Measurements from ENCODE around the gene NCF2.
"Not testable (repeated sequence)": the region's sequence is repeated elsewhere in the genome, so short reads cannot be mapped to it uniquely, and the experiment has no call there.

The NCF2 gene, protein sequence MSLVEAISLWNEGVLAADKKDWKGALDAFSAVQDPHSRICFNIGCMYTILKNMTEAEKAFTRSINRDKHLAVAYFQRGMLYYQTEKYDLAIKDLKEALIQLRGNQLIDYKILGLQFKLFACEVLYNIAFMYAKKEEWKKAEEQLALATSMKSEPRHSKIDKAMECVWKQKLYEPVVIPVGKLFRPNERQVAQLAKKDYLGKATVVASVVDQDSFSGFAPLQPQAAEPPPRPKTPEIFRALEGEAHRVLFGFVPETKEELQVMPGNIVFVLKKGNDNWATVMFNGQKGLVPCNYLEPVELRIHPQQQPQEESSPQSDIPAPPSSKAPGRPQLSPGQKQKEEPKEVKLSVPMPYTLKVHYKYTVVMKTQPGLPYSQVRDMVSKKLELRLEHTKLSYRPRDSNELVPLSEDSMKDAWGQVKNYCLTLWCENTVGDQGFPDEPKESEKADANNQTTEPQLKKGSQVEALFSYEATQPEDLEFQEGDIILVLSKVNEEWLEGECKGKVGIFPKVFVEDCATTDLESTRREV

GRCh38 chr1:183590244-183591191 lies at the start of gene NCF2:
TSS of gene NCF2 (minus strand) at chr1:183590459. CDS start at chr1:183590329, 130 bp downstream.
- peak; percentile 18 for DNase-seq

DNA sequence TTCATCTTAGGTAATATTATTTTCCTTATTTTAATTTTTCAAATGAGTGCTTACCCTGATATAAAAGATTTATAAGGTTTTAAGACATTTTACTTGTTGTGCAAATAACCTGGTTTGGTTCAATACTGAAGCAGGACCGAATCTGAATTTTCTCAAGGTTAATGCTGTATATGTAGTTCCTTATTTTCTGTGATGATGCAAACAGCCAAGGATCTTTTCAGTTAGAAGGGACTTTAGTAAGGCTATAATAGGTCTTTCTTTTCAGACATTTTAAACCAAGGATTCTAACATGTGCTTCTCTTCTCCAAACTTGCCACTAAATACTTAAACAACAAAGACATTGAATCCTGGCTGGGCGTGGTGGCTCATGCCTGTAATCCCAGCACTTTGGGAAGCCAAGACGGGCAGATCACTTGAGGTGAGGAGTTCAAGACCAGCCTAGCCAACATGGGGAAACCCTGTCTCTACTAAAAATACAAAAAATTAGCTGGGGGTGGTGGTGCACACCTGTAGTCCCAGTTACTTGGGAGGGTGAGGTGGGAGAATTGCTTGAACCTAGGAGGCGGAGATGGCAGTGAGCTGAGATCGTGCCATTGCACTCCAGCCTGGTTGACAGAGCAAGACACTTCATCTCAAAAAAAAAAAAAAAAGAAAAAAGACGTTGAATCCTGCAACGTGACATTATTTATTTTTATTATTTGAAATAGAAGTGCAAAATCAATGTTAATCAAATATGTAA lies 48.6 kb upstream of the NCF2 start:
- DNase-seq: no peak

GRCh38 chr1:183636783-183637182 lies 46.5 kb upstream of the NCF2 start:
- DNase-seq: no peak

GRCh38 chr1:183636334-183636682 lies 46.0 kb upstream of the NCF2 start:
- no peak for DNase-seq

DNA sequence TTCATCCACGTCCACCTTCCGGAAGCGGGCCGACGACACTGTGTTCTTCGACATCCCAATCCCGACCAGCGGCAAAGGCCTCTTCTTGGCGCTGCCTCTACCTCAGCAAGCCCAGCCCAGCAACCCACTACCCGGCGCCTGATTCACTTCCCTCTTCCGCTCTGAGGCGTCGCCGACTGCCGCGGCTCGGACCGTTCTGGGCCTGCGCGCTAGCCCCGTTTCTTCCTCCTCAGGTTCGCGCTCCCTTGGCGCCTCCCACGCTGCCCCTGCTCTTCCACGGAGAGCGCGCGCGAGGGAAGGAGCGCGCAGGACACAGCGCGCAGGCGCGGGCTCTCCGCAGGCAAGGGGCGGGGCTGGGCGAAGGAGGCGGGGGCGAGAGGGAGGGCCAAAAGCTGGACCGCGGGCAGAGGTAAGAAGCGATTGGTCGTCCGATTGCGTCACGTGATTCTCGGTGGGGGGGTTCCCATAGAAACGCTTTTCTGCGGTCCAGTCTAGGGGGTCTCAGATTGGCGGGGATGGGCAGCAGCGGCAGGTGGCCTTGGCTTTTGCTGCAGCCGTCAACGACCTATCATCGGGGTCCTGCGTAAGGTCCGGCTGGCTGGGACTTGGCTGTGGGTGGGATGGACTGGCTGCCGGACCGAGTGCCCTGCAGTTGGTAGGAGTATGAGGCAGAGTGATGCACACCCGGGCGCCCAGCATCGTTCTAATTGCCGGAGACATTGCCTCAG lies 45.5 kb upstream of the NCF2 start, which contains the start of gene ARPC5:
Gene ARPC5, minus strand, starts transcription at position 178 of the 728 bp plus-strand sequence. Its CDS starts 124 bp downstream, at position 54.
- DNase-seq: peak; percentile 96

GRCh38 chr1:183635099-183635605 lies 44.9 kb upstream of the NCF2 start:
- DNase-seq: peak; percentile 27

- DNase-seq: no peak
Observed at GRCh38 chr1:183634429-183635065, 44.3 kb upstream of the NCF2 start.

GRCh38 chr1:183633676-183634343 lies 43.6 kb upstream of the NCF2 start:
- peak; percentile 33 for DNase-seq

- no peak for DNase-seq
Observed at GRCh38 chr1:183632964-183633363, 42.7 kb upstream of the NCF2 start.

DNA sequence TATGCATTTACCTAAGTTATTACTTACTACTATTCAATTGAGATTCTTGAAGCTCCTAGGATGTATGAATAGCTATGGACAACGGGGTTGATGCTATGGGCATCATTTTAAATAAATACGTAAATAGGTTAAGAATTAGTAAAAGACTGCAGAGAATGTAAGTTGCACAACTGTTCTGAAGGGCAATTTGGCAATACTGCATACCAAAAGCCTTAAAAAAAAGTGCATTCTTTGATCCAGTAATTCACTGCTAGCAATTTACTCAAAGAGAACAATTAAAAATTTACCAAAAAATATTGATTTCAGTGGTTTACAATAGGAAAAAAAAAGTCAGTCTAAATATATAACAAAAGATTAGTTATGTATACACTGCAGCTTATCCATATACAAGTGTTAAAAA lies 41.9 kb upstream of the NCF2 start:
- DNase-seq: no peak

- no peak for DNase-seq
Observed at GRCh38 chr1:183630748-183631147, 40.5 kb upstream of the NCF2 start.

DNA sequence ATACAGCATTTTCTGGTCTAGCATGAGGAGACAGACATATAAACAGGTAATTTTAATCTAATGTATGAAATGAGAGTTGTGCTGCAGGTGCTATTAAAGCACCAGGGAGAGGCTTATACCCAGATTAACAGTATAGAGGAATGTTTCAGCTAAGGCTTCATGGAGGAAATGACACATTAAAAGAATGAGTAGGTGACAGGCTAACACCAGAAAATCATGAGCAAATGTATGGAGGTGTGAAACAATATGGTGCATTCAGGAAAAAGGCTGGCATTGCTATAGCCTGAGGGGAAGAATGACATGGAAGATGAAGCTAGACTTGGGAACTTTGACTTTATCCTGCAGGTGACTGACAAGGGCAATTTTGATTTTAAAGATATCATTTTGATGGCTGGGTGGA lies 38.3 kb upstream of the NCF2 start:
- no peak for DNase-seq

DNA sequence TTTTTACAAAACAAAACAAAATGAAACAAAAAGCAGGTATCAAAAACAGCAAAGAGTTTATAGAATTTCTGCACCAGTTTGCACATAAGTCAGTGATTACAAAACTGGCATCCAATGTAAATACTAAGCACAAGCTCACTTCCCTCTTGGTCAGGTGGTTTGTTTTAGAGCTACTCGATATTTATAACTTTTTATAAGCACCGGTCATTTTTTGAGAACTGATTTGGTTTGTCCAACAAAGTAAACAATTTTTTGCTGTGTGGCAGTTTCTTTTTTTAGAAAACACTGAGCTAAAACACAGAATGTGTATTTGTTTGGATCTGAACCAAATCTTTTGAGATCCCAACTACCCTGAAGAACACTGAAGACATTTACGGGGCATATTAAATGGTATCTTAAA lies 36.0 kb upstream of the NCF2 start:
- DNase-seq: not testable (repeated sequence)

DNA sequence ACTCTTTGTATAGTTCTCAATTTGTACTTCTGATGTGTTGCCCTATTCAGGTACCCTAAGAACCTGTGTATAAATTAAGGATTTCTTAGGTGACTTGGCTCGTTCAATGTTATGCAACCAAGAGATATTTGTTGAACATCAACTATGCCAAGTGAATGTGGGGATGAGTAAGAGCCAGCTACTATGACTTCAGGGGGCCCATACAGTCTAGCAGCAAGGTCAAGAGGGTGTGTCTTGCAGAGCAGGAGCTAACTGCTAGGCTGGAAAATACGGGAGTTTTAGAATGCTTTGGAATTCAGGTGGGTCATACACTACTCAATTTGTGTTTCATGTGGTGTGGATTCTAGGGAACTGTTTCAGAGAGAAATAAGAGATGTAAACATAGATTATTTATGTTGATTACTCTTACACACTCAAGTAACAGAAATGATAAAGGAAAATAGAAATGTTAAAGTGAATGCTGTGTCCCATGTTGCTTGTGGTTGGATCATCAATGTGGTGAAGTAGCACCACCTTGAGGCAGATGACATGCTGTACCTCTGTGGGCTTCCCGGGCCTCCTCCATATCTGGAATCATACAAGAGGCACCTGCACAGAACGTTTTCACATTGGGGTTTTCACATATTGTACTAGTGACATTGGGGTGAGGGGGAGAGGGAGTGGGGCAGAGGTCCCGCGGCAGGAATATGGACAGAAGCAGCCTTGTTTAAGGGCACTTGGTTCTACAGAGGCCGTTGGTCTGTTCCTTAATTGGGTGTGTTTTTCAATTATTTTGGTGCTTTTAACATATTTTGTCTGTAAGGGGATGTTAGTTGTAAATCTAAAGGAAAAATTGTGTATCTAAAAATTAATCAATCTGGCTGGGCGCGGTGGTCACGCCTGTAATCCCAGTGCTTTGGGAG lies 32.9 kb upstream of the NCF2 start:
- peak; percentile 45 for DNase-seq

GRCh38 chr1:183622013-183622412 lies 31.8 kb upstream of the NCF2 start:
- DNase-seq: no peak

- no peak for DNase-seq
Observed at GRCh38 chr1:183620311-183620710, 30.1 kb upstream of the NCF2 start.

DNA sequence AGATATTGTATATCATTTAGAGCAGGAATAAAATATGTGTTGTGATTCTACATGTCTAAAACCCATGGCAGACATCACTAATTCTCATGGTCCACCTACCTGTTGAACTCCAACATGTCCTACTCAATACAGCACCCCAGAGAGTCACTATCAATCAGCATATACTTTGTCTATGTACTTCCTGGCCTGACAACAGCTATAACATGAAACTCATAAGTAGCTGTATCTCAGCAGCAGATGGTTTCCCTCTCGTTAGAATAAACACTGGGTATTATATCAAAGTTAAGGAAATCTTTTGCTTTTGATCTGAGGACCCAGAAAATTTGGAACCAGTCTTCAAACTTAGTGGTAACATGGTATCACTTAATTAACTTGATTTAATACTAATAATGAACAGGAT lies 29.5 kb upstream of the NCF2 start:
- no peak for DNase-seq

DNA sequence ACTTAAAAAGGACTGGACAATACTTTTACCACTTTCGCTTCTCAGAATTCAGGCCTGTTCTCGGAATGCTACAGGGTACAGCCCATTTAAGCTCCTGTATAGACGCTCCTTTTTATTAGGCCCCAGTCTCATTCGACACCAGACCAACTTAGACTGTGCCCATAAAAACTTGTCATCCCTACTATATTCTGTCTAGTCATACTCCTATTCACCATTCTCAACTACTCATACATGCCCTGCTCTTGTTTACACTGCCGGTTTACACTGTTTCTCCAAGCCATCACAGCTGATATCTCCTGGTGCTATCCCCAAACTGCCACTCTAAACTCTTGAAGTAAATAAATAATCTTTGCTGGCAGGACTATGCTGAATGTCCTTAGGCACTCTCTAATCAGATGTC lies 27.9 kb upstream of the NCF2 start:
- not testable (repeated sequence) for DNase-seq

DNA sequence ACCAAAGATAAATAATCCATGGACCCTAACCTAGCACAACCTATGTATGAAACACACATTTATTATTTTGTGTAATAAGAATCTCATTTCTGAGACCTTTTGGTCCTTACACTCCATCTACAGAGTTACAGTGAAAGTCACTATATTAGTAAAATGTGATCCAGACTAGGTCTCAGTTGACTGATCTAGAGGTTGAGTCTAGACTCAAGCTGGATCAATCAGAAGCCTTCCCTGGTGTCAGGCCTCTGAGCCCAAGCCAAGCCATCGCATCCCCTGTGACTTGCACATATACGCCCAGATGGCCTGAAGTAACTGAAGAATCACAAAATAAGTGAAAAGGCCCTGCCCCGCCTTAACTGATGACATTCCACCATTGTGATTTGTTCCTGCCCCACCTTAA lies 22.7 kb upstream of the NCF2 start:
- not testable (repeated sequence) for DNase-seq

DNA sequence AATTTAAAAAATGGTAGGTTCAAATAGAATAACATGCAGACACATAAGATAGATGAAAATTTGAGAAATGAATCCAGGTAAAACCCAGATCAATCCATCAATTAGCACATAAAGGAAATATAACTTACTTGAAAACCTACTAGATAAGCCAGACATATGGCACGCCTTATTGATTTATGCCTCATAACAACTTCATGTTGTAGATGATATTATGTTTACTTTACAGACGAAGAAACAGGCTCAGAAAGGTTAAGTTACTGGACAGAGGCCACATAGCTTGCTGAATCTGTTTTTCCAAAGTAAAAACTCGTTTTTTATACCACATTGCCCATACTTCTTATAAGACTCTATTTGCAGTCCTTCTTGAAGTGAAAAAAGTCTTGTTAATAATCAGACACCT lies 22.1 kb upstream of the NCF2 start:
- DNase-seq: no peak
